GM18526 (cell line): ENCODE data around the gene TNNI2.

Experiments
- POLR2A ChIP-seq: IDR thresholded peaks from 3 replicates; pipeline ENCODE4 v1.6.1; 2011; ENCODE audit not compliant: insufficient read length; ENCODE audit errors: extremely low read depth

TNNI2 gene

GRCh38 chr11:1838426-1839144, at the start of gene TNNI2:
TNNI2 (plus strand) TSS chr11:1838981; CDS start chr11:1839697, 716 bp downstream.
- no peak for TF ChIP-seq POLR2A

- TF ChIP-seq POLR2A, result no peak
These were observed 46.9 kb upstream of the TNNI2 start for GRCh38 chr11:1791912-1792311.

GRCh38 chr11:1792461-1792860, 46.3 kb upstream of the TNNI2 start:
- no peak for TF ChIP-seq POLR2A

GRCh38 chr11:1793081-1793480, 45.7 kb upstream of the TNNI2 start:
- TF ChIP-seq POLR2A, result no peak

- TF ChIP-seq POLR2A, result no peak
These were observed 42.3 kb upstream of the TNNI2 start for GRCh38 chr11:1796413-1797011.

- no peak for TF ChIP-seq POLR2A
These were observed 41.2 kb upstream of the TNNI2 start for GRCh38 chr11:1797391-1798125.

- no peak for TF ChIP-seq POLR2A
These were observed 35.5 kb upstream of the TNNI2 start for GRCh38 chr11:1803246-1803645.

- no peak for TF ChIP-seq POLR2A
These were observed 33.3 kb upstream of the TNNI2 start for GRCh38 chr11:1805525-1805924.

- no peak for TF ChIP-seq POLR2A
These were observed 31.4 kb upstream of the TNNI2 start for GRCh38 chr11:1807264-1807995.

GRCh38 chr11:1810761-1811160, 28.0 kb upstream of the TNNI2 start:
- TF ChIP-seq POLR2A, result no peak

GRCh38 chr11:1812274-1812673, 26.5 kb upstream of the TNNI2 start:
- no peak for TF ChIP-seq POLR2A

GRCh38 chr11:1812801-1813200, 26.0 kb upstream of the TNNI2 start:
- no peak for TF ChIP-seq POLR2A

GRCh38 chr11:1814691-1815090, 24.1 kb upstream of the TNNI2 start:
- no peak for TF ChIP-seq POLR2A

GRCh38 chr11:1815311-1815710, 23.5 kb upstream of the TNNI2 start:
- no peak for TF ChIP-seq POLR2A

- TF ChIP-seq POLR2A, result no peak
These were observed 23.0 kb upstream of the TNNI2 start for GRCh38 chr11:1815751-1816150.

- no peak for TF ChIP-seq POLR2A
These were observed 21.8 kb upstream of the TNNI2 start for GRCh38 chr11:1817000-1817399.

GRCh38 chr11:1817511-1817910, 21.3 kb upstream of the TNNI2 start:
- TF ChIP-seq POLR2A, result no peak
